HG02588 (cell line): ENCODE data around the gene USP19.
A peak's percentile ranks its signal among the peaks of the same experiment; 100 is the strongest.

Experiments
- ATAC-seq: cut with Tn5 transposase; IDR thresholded peaks from one replicate; pipeline ENCODE4 v1.9.1; 2021; ENCODE audit warnings: mild to moderate bottlenecking, moderate library complexity; ENCODE audit not compliant: unreplicated experiment

USP19 gene

GRCh38 chr3:49120438-49121131 lies at the start of gene USP19:
TSS of gene USP19 (minus strand) at chr3:49120823. CDS start at chr3:49119145, 1,678 bp downstream.
- ATAC-seq = peak; percentile 91

GRCh38 chr3:49166752-49167556 lies 46.3 kb upstream of the USP19 start:
- ATAC-seq = no peak

GRCh38 chr3:49165771-49166751 lies 45.4 kb upstream of the USP19 start, which contains the start of gene CCDC71:
TSS of gene CCDC71 (minus strand) at chr3:49166331. CDS start at chr3:49164208, 2,123 bp downstream.
- peak; percentile 64 for ATAC-seq

GRCh38 chr3:49164983-49165720 lies 44.5 kb upstream of the USP19 start:
- ATAC-seq = no peak

GRCh38 chr3:49163609-49164008 lies 43.0 kb upstream of the USP19 start:
- no peak for ATAC-seq

- no peak for ATAC-seq
Observed at GRCh38 chr3:49162751-49163419, 42.3 kb upstream of the USP19 start.

GRCh38 chr3:49161808-49162530 lies 41.3 kb upstream of the USP19 start:
- ATAC-seq = no peak

GRCh38 chr3:49161197-49161596 lies 40.6 kb upstream of the USP19 start:
- no peak for ATAC-seq

- ATAC-seq = no peak
Observed at GRCh38 chr3:49158792-49159191, 38.2 kb upstream of the USP19 start.

- no peak for ATAC-seq
Observed at GRCh38 chr3:49158103-49158709, 37.6 kb upstream of the USP19 start.

- no peak for ATAC-seq
Observed at GRCh38 chr3:49157289-49157688, 36.7 kb upstream of the USP19 start.

- ATAC-seq = no peak
Observed at GRCh38 chr3:49153349-49153912, 32.8 kb upstream of the USP19 start.

GRCh38 chr3:49151610-49152009 lies 31.0 kb upstream of the USP19 start:
- no peak for ATAC-seq

- no peak for ATAC-seq
Observed at GRCh38 chr3:49148159-49148558, 27.5 kb upstream of the USP19 start.

- no peak for ATAC-seq
Observed at GRCh38 chr3:49140080-49140479, 19.5 kb upstream of the USP19 start.

- ATAC-seq = no peak
Observed at GRCh38 chr3:49135499-49135898, 14.9 kb upstream of the USP19 start.

- no peak for ATAC-seq
Observed at GRCh38 chr3:49134471-49135265, 14.0 kb upstream of the USP19 start.
